Stimulated activated CD4-positive, alpha-beta T cell treated with anti-CD3 and anti-CD28 coated beads, TNF-alpha, amount 100 ng/mL, for 4 hours (primary cell): ENCODE data around the gene CASS4.

Experiments used
- DNase-seq, 3 experiments: peaks; one replicate each; pipeline ENCODE4 v3.0.0-alpha.2; 2020; ENCODE audit warnings: low read depth in 3 of 3

Gene CASS4

DNA sequence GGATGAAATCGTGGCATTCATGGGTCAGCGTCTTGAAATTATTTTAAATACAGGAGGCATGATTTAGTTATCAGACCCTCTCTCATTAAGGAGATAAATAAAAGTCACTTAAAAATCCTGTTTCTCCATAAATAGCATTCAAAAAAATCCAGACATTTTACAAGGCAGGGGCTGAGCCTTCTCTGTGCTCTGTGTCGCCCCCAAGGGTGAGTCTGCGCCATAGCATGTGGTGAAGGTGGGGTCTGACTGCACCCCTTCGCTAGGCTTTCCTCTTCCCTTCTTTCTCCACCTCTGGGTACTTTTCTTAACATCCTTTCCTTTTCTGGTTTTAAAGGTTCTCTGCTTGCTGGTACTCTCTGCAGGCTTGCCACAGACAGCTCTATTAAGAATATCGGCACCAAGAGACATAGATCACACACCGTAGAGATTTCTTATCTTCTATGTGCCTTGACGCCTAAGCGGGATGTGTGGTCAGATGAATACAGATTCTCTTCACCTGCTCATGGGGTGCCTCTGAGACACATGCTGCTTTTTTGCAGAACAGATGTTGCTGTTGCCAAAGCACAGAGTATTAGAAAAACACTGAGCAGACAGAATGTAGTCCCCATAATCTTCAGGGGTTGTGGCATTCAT is 92.4 kb downstream of the CASS4 start:
- DNase-seq, result no peak

GRCh38 chr20:56506103-56506502 is 94.0 kb downstream of the CASS4 start:
- DNase-seq, result no peak
